HL-60/S4 treated with retinoic acid at 250 ng/mL for 4 days and 3 days (cell line): Measurements from ENCODE around the gene SVIL.
"Not testable (repeated sequence)": the region's sequence is repeated elsewhere in the genome, so short reads cannot be mapped to it uniquely, and the experiment has no call there.

Experiments used
- in situ Hi-C: fragments of 300-500 bp; cut with MboI; formaldehyde crosslinking; loops from 2 replicates; pipeline ENCODE4 v1.7.0; 2022; ENCODE audit warnings: low sequenced_read_pairs

The SVIL gene

GRCh38 chr10:29582769-29583168 is 52.0 kb downstream of the SVIL start:
- in situ Hi-C loops: not testable (repeated sequence)

GRCh38 chr10:29579455-29579970 is 55.3 kb downstream of the SVIL start:
- in situ Hi-C loops: no loop called here

GRCh38 chr10:29578457-29578856 is 56.3 kb downstream of the SVIL start:
- in situ Hi-C loops: no loop called here

GRCh38 chr10:29576681-29577080 is 58.1 kb downstream of the SVIL start:
- in situ Hi-C loops: no loop called here

- in situ Hi-C loops: no loop called here
These were observed 59.7 kb downstream of the SVIL start for GRCh38 chr10:29575098-29575455.

- in situ Hi-C loops: not testable (repeated sequence)
These were observed 60.3 kb downstream of the SVIL start for GRCh38 chr10:29574212-29575097.

GRCh38 chr10:29570248-29570647 is 64.5 kb downstream of the SVIL start:
- in situ Hi-C loops: not testable (repeated sequence)

- in situ Hi-C loops: no loop called here
These were observed 65.0 kb downstream of the SVIL start for GRCh38 chr10:29569795-29570194.

GRCh38 chr10:29567003-29567402 is 67.8 kb downstream of the SVIL start:
- in situ Hi-C loops: no loop called here

- in situ Hi-C loops: not testable (repeated sequence)
These were observed 68.6 kb downstream of the SVIL start for GRCh38 chr10:29566209-29566608.

- in situ Hi-C loops: no loop called here
These were observed 71.2 kb downstream of the SVIL start for GRCh38 chr10:29563420-29564035.

GRCh38 chr10:29563006-29563405 is 71.8 kb downstream of the SVIL start:
- in situ Hi-C loops: not testable (repeated sequence)

- in situ Hi-C loops: no loop called here
These were observed 74.8 kb downstream of the SVIL start for GRCh38 chr10:29559996-29560395.

GRCh38 chr10:29557665-29558064 is 77.1 kb downstream of the SVIL start:
- in situ Hi-C loops: no loop called here

- in situ Hi-C loops: no loop called here
These were observed 78.9 kb downstream of the SVIL start for GRCh38 chr10:29555746-29556481.

- in situ Hi-C loops: no loop called here
These were observed 79.6 kb downstream of the SVIL start for GRCh38 chr10:29555091-29555745.

- in situ Hi-C loops: no loop called here
These were observed 80.1 kb downstream of the SVIL start for GRCh38 chr10:29554660-29555059.

- in situ Hi-C loops: no loop called here
These were observed 81.1 kb downstream of the SVIL start for GRCh38 chr10:29553544-29554250.

GRCh38 chr10:29553116-29553515 is 81.7 kb downstream of the SVIL start:
- in situ Hi-C loops: not testable (repeated sequence)

GRCh38 chr10:29549493-29549892 is 85.3 kb downstream of the SVIL start:
- in situ Hi-C loops: not testable (repeated sequence)
